Measurements from ENCODE around the gene TFB1M.
"Not testable (repeated sequence)": the region's sequence is repeated elsewhere in the genome, so short reads cannot be mapped to it uniquely, and the experiment has no call there.

TFB1M gene

DNA sequence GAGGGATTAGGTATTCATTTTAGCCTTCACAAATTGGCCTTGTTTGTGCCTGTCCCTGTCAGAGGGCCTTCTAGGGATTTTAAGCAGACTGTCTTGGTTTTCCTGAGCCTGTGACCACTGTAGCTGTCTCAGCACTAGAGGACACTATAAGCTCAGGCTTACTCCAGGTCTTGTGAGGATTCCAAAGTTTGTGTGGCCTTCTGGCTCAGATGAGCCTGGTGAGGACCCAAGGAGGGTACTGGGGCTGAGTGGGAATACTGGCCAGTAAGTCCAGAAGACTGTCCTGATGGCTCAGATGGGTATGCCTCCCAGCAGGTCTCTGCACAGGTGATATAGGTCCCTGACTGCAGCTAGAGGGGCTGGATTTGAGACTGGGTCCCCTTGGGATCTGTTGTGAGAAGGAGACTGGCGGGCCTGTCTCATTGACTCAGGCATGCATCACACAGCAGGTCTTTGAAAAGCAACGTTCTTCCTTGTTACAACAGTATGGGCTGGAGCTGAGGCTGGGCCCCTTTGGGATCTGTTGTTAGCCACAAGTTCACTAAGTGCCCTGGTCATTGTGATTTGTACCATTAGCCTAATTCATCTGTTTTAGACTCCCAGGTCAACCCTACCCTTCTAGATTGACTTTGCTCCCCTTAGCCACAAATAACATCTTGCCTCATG, 26.3 kb upstream of the TFB1M start:
- no peak overlapping the region for H3K4me3 ChIP-seq (replicated peaks; ENCODE audit: low read depth, low read length)
- no peak for DNase-seq (ENCODE audit: extremely low read depth, low read depth)
- TF ChIP-seq, protein P1, sequence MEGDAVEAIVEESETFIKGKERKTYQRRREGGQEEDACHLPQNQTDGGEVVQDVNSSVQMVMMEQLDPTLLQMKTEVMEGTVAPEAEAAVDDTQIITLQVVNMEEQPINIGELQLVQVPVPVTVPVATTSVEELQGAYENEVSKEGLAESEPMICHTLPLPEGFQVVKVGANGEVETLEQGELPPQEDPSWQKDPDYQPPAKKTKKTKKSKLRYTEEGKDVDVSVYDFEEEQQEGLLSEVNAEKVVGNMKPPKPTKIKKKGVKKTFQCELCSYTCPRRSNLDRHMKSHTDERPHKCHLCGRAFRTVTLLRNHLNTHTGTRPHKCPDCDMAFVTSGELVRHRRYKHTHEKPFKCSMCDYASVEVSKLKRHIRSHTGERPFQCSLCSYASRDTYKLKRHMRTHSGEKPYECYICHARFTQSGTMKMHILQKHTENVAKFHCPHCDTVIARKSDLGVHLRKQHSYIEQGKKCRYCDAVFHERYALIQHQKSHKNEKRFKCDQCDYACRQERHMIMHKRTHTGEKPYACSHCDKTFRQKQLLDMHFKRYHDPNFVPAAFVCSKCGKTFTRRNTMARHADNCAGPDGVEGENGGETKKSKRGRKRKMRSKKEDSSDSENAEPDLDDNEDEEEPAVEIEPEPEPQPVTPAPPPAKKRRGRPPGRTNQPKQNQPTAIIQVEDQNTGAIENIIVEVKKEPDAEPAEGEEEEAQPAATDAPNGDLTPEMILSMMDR (IDR thresholded peaks at IDR 0.05; ENCODE audit: low read depth, low read length, missing control alignments) = peak; percentile 45

GRCh38 chr6:155339929-155340328, 25.6 kb upstream of the TFB1M start:
- not testable (repeated sequence) for DNase-seq (ENCODE audit: extremely low read depth, low read depth)

GRCh38 chr6:155338237-155338636, 24.0 kb upstream of the TFB1M start:
- not testable (repeated sequence) for DNase-seq (ENCODE audit: extremely low read depth, low read depth); H3K4me3 ChIP-seq (replicated peaks; ENCODE audit: low read depth, low read length)

More at GRCh38 chr6:155339929-155340328, 25.6 kb upstream of the TFB1M start:
- not testable (repeated sequence) for H3K4me3 ChIP-seq (replicated peaks; ENCODE audit: low read depth, low read length)

- H3K4me3 ChIP-seq (replicated peaks; ENCODE audit: low read depth, low read length) = no peak overlapping the region
- TF ChIP-seq, protein P1 (IDR thresholded peaks at IDR 0.05; ENCODE audit: low read depth, low read length, missing control alignments) = no peak
- DNase-seq (ENCODE audit: extremely low read depth, low read depth) = no peak
Observed at GRCh38 chr6:155335265-155335664, 21.0 kb upstream of the TFB1M start.

DNA sequence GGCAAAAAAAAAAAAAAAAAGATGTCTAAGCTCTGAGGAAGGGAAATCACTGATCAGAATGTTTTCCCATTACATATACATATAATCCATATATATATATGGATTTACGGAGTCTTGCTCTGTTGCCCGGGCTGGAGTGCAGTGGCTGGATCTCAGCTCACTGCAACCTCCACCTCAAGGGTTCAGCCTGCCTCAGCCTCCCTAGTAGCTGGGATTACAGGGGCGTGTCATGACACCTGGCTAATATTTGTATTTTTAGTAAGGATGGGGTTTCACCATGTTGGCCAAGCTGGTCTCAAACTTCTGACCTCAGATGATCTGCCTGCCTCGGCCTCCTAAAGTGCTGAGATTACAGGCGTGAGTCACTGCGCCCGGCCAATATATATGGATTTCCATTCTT, 19.8 kb upstream of the TFB1M start:
- not testable (repeated sequence) for DNase-seq (ENCODE audit: extremely low read depth, low read depth); H3K4me3 ChIP-seq (replicated peaks; ENCODE audit: low read depth, low read length)

- DNase-seq (ENCODE audit: extremely low read depth, low read depth) = no peak
- H3K4me3 ChIP-seq (replicated peaks; ENCODE audit: low read depth, low read length) = no peak overlapping the region
- TF ChIP-seq, protein P1 (IDR thresholded peaks at IDR 0.05; ENCODE audit: low read depth, low read length, missing control alignments) = no peak
Observed at GRCh38 chr6:155333414-155333813, 19.1 kb upstream of the TFB1M start.

- no peak for DNase-seq (ENCODE audit: extremely low read depth, low read depth)
- H3K4me3 ChIP-seq (replicated peaks; ENCODE audit: low read depth, low read length) = no peak overlapping the region
- TF ChIP-seq, protein P1 (IDR thresholded peaks at IDR 0.05; ENCODE audit: low read depth, low read length, missing control alignments) = no peak
Observed at GRCh38 chr6:155330922-155331321, 16.6 kb upstream of the TFB1M start.

GRCh38 chr6:155330133-155330734, 15.9 kb upstream of the TFB1M start:
- TF ChIP-seq, protein P1 (IDR thresholded peaks at IDR 0.05; ENCODE audit: low read depth, low read length, missing control alignments) = no peak

More at GRCh38 chr6:155330133-155330734, 15.9 kb upstream of the TFB1M start:
- DNase-seq (ENCODE audit: extremely low read depth, low read depth) = no peak
- H3K4me3 ChIP-seq (replicated peaks; ENCODE audit: low read depth, low read length) = no peak overlapping the region

Measured in HFF-Myc (cell line).